ENCODE results near the gene SLC31A1. TPM values are rescaled to one million over a fixed set of nuclear protein-coding genes. Genes with fewer than 3 reads are reported as not detected.
A peak's percentile ranks its signal among the peaks of the same experiment; 100 is the strongest.

Gene SLC31A1
- total RNA-seq, 4 donors from 2014 or later: 17.1 to 46.3 (median 27.2) TPM

DNA sequence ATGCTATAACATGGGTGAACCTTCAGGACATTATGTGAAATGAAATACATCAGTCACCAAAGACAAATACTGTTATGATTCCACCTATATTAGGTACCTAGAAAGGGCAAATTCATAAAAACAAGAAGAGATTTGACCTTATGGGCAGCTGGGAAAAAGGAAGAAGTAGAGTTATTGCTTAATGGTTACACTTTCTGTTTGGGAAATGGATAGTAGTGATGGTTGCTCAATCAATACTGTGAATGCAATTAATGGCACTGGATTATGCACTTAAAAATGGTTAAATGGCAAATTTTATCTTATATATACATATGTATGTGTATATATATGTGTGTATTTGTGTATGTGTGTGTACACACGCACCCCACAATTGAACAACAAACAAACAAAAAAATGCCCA lies 15.5 kb upstream of the SLC31A1 start:
- Histone ChIP-seq H3K36me3 (peaks cover 96% of the 10 kb centered on the region), H3K27ac (no peak overlapping the region)
- WGBS: 87% methylated on average over 1 of the region's 1 CpG

GRCh38 chr9:113210815-113211214 lies 10.5 kb upstream of the SLC31A1 start:
- Histone ChIP-seq H3K4me1 (peaks cover 8% of the 10 kb centered on the region), H3K27me3 (no peaks in the 10 kb centered on the region), H3K4me3 (no peak overlapping the region), H3K27ac (no peak overlapping the region), H3K36me3 (peaks cover 53% of the 10 kb centered on the region), H3K9me3 (no peaks in the 10 kb centered on the region)
- TF ChIP-seq, protein P1, sequence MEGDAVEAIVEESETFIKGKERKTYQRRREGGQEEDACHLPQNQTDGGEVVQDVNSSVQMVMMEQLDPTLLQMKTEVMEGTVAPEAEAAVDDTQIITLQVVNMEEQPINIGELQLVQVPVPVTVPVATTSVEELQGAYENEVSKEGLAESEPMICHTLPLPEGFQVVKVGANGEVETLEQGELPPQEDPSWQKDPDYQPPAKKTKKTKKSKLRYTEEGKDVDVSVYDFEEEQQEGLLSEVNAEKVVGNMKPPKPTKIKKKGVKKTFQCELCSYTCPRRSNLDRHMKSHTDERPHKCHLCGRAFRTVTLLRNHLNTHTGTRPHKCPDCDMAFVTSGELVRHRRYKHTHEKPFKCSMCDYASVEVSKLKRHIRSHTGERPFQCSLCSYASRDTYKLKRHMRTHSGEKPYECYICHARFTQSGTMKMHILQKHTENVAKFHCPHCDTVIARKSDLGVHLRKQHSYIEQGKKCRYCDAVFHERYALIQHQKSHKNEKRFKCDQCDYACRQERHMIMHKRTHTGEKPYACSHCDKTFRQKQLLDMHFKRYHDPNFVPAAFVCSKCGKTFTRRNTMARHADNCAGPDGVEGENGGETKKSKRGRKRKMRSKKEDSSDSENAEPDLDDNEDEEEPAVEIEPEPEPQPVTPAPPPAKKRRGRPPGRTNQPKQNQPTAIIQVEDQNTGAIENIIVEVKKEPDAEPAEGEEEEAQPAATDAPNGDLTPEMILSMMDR (IDR thresholded peaks at IDR 0.05): no peak
- no peak for TF ChIP-seq POLR2A (IDR thresholded peaks at IDR 0.05)
- TF ChIP-seq EP300 (IDR thresholded peaks at IDR 0.05): no peak
- no peak for TF ChIP-seq POLR2AphosphoS5 (IDR thresholded peaks at IDR 0.05)
- DNase-seq (ENCODE audit: low spot score in 2 of 2): no peak
- WGBS: 93% methylated on average over 10 of the region's 10 CpGs

More for the DNA sequence above, 15.5 kb upstream of the SLC31A1 start:
- Histone ChIP-seq H3K4me1 (no peaks in the 10 kb centered on the region), H3K27me3 (no peaks in the 10 kb centered on the region), H3K9me3 (no peaks in the 10 kb centered on the region), H3K4me3 (no peak overlapping the region)
- DNase-seq (ENCODE audit: low spot score in 2 of 2): no peak
- no peak for TF ChIP-seq EP300 (IDR thresholded peaks at IDR 0.05)

DNA sequence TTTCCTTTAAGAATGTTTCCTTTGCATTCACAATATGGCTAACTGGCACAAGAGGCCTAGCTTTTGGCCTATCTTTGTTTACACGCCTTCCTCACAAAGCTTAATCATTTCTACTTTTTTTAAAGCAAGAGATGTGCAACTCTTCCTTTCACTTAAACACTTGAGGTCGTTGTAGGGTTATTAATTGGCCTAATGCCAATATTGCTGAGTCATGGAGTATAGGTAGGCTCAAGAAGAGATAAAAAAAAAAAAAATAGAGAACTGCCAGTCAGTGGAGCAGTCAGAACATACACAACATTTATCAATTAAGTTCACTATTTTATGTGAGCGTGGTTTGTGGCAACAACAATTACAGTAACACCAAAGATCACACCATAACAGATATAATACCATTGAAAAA lies 6.2 kb upstream of the SLC31A1 start:
- H3K36me3 ChIP-seq: peaks cover 13% of the 10 kb centered on the region
- peaks cover 23% of the 10 kb centered on the region for H3K4me1 ChIP-seq
- H3K9me3 ChIP-seq: no peaks in the 10 kb centered on the region
- no peak overlapping the region for H3K27ac ChIP-seq
- DNase-seq (ENCODE audit: low spot score in 2 of 2): no peak
- no peaks in the 10 kb centered on the region for H3K27me3 ChIP-seq
- no peak overlapping the region for H3K4me3 ChIP-seq
- TF ChIP-seq POLR2AphosphoS5 (IDR thresholded peaks at IDR 0.05): no peak
- TF ChIP-seq EP300 (IDR thresholded peaks at IDR 0.05): no peak
- TF ChIP-seq POLR2A (IDR thresholded peaks at IDR 0.05): no peak
- TF ChIP-seq, protein P1 (IDR thresholded peaks at IDR 0.05): no peak
- WGBS: 62% methylated on average over 3 of the region's 3 CpGs

- WGBS: 91% methylated on average over 3 of the region's 3 CpGs
- Histone ChIP-seq H3K4me1 (peaks cover 27% of the 10 kb centered on the region), H3K9me3 (no peaks in the 10 kb centered on the region), H3K36me3 (no peaks in the 10 kb centered on the region), H3K4me3 (no peak overlapping the region), H3K27ac (no peak overlapping the region), H3K27me3 (no peaks in the 10 kb centered on the region)
- no peak for DNase-seq (ENCODE audit: low spot score in 2 of 2)
- TF ChIP-seq, protein P1 (IDR thresholded peaks at IDR 0.05): no peak
- no peak for TF ChIP-seq EP300 (IDR thresholded peaks at IDR 0.05)
- TF ChIP-seq POLR2A (IDR thresholded peaks at IDR 0.05): no peak
- no peak for TF ChIP-seq POLR2AphosphoS5 (IDR thresholded peaks at IDR 0.05)
These were observed 4.9 kb upstream of the SLC31A1 start for GRCh38 chr9:113216406-113216805.

DNA sequence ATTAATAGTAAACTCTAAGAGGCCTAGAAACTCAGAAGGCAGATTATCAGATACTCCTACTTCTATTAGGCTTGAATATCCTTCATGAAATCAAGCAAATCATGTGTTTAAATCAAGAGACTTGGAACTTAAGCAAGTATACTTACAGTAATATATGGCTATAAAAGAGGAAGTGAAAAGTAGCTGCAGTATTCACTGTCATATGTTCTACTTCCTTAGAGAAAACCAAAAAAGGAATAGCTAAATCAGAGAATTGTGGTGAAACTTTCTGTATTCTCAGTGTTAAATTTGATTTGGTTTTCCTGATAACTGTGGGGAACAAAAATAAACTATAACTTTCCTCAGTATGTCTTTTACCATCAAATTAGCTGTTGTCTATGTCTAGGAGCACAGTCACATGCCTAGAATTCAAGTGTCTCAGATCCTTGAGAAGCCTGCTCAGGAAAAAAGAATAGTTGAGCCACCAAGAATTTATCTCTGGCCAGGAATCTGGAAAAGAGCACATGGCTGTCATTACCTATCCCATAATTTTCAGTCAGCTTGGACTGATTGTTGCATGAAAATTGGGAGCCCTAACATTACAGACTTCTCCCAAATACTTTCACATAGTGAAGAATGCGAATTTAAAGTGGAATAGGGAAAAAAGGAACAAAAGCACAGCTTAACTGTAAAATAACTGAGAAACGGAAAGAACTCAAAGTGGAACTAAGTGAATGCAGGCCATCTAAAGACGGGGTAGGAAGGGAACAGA lies 2.0 kb upstream of the SLC31A1 start:
- H3K4me1 ChIP-seq: peaks cover 40% of the 10 kb centered on the region
- peak overlapping the region; percentile 81 for H3K27ac ChIP-seq
- TF ChIP-seq, protein P1 (IDR thresholded peaks at IDR 0.05): no peak
- TF ChIP-seq POLR2AphosphoS5 (IDR thresholded peaks at IDR 0.05) (no peak), POLR2A (IDR thresholded peaks at IDR 0.05) (no peak), EP300 (IDR thresholded peaks at IDR 0.05) (no peak)
- no peaks in the 10 kb centered on the region for H3K27me3 ChIP-seq
- no peaks in the 10 kb centered on the region for H3K9me3 ChIP-seq
- no peak for DNase-seq (ENCODE audit: low spot score in 2 of 2)
- H3K36me3 ChIP-seq: no peaks in the 10 kb centered on the region
- peak overlapping the region; percentile 81 for H3K4me3 ChIP-seq
- WGBS: 55% methylated on average over 3 of the region's 3 CpGs
